ENCODE results near the gene WDR62. TPM values are rescaled to one million over a fixed set of nuclear protein-coding genes. Genes with fewer than 3 reads are reported as not detected.

WDR62 gene
- total RNA-seq, 1 experiment from 2014 or later, result 14.0 TPM

GRCh38 chr19:36092566-36092965 lies 37.9 kb downstream of the WDR62 start:
- Histone ChIP-seq H3K4me1 (replicated peaks; ENCODE audit: insufficient read depth) (no peaks in the 10 kb centered on the region), H3K9me3 (ENCODE audit: insufficient read depth, low read depth) (no peaks in the 10 kb centered on the region), H3K9me2 (ENCODE audit: insufficient read depth) (no peaks in the 10 kb centered on the region), H3F3A (ENCODE audit: insufficient read depth, low read depth) (no peaks in the 10 kb centered on the region), H3K27me3 (ENCODE audit: insufficient read depth, low read depth) (no peaks in the 10 kb centered on the region), H3K27ac (no peak overlapping the region), H2AFZ (no peak overlapping the region), H3K4me2 (no peak overlapping the region), H3K36me3 (ENCODE audit: low read depth) (0 out of 2 replicates have a peak, but pooled peaks cover 6% of the 10 kb centered on the region), H3K79me2 (ENCODE audit: low read depth) (no peaks in the 10 kb centered on the region), H3K4me3 (no peak overlapping the region), H4K20me1 (ENCODE audit: insufficient read depth) (no peaks in the 10 kb centered on the region)
- DNase-seq, result no peak
- BruUV-seq (replicated peaks), result no TSS peak
- intact Hi-C loops (cut with micrococcal nuclease; ENCODE audit: unreplicated experiment), result no loop called here
- TF ChIP-seq EZH2 (IDR thresholded peaks at IDR 0.05; ENCODE audit: low read depth) (no peak), CTCF (conservative IDR thresholded peaks at IDR 0.05) (no peak)
- CTCF ChIA-PET, result no interaction called here
- POLR2A ChIA-PET (ENCODE audit: unreplicated experiment), result no interaction called here

GRCh38 chr19:36093146-36093662 lies 38.5 kb downstream of the WDR62 start:
- TF ChIP-seq EZH2 (IDR thresholded peaks at IDR 0.05; ENCODE audit: low read depth) (no peak), CTCF (conservative IDR thresholded peaks at IDR 0.05) (no peak)
- Histone ChIP-seq H3K9me2 (ENCODE audit: insufficient read depth) (no peaks in the 10 kb centered on the region), H3K4me3 (no peak overlapping the region), H3K27me3 (ENCODE audit: insufficient read depth, low read depth) (no peaks in the 10 kb centered on the region), H3K4me2 (no peak overlapping the region), H4K20me1 (ENCODE audit: insufficient read depth) (no peaks in the 10 kb centered on the region), H3K9me3 (ENCODE audit: insufficient read depth, low read depth) (no peaks in the 10 kb centered on the region), H3K79me2 (ENCODE audit: low read depth) (no peaks in the 10 kb centered on the region), H3K36me3 (ENCODE audit: low read depth) (0 out of 2 replicates have a peak, but pooled peaks cover 2% of the 10 kb centered on the region), H3K4me1 (replicated peaks; ENCODE audit: insufficient read depth) (no peaks in the 10 kb centered on the region), H2AFZ (no peak overlapping the region), H3K27ac (no peak overlapping the region), H3F3A (ENCODE audit: insufficient read depth, low read depth) (no peaks in the 10 kb centered on the region)
- DNase-seq, result no peak
- ChIA-PET CTCF (no interaction called here), POLR2A (ENCODE audit: unreplicated experiment) (no interaction called here)
- intact Hi-C loops (cut with micrococcal nuclease; ENCODE audit: unreplicated experiment), result no loop called here
- no TSS peak for BruUV-seq (replicated peaks)

- intact Hi-C loops (cut with micrococcal nuclease; ENCODE audit: unreplicated experiment), result no loop called here
- CTCF ChIA-PET, result no interaction called here
Measured at GRCh38 chr19:36093687-36094086, 39.0 kb downstream of the WDR62 start.

More at GRCh38 chr19:36093687-36094086, 39.0 kb downstream of the WDR62 start:
- Histone ChIP-seq H4K20me1 (ENCODE audit: insufficient read depth) (no peaks in the 10 kb centered on the region), H3K27ac (no peak overlapping the region), H3K4me3 (no peak overlapping the region), H3K36me3 (ENCODE audit: low read depth) (no peaks in the 10 kb centered on the region), H3F3A (ENCODE audit: insufficient read depth, low read depth) (no peaks in the 10 kb centered on the region), H3K4me1 (replicated peaks; ENCODE audit: insufficient read depth) (no peaks in the 10 kb centered on the region), H3K4me2 (no peak overlapping the region), H3K9me3 (ENCODE audit: insufficient read depth, low read depth) (no peaks in the 10 kb centered on the region), H3K9me2 (ENCODE audit: insufficient read depth) (no peaks in the 10 kb centered on the region), H3K27me3 (ENCODE audit: insufficient read depth, low read depth) (no peaks in the 10 kb centered on the region), H3K79me2 (ENCODE audit: low read depth) (no peaks in the 10 kb centered on the region), H2AFZ (no peak overlapping the region)
- TF ChIP-seq EZH2 (IDR thresholded peaks at IDR 0.05; ENCODE audit: low read depth), result no peak
- TF ChIP-seq CTCF (conservative IDR thresholded peaks at IDR 0.05), result no peak
- POLR2A ChIA-PET (ENCODE audit: unreplicated experiment), result interaction anchor here (0.6 kb wide), 1 partner anchor 12 kb away, joined by 5 read pairs; no protein-coding TSS in a partner anchor
- no TSS peak for BruUV-seq (replicated peaks)
- DNase-seq, result no peak

Measured in PC-9 (cell line).